ENCODE results near the gene FXYD5.
A peak's percentile ranks its signal among the peaks of the same experiment; 100 is the strongest.
"Not testable (repeated sequence)": the region's sequence is repeated elsewhere in the genome, so short reads cannot be mapped to it uniquely, and the experiment has no call there.

The FXYD5 gene

DNA sequence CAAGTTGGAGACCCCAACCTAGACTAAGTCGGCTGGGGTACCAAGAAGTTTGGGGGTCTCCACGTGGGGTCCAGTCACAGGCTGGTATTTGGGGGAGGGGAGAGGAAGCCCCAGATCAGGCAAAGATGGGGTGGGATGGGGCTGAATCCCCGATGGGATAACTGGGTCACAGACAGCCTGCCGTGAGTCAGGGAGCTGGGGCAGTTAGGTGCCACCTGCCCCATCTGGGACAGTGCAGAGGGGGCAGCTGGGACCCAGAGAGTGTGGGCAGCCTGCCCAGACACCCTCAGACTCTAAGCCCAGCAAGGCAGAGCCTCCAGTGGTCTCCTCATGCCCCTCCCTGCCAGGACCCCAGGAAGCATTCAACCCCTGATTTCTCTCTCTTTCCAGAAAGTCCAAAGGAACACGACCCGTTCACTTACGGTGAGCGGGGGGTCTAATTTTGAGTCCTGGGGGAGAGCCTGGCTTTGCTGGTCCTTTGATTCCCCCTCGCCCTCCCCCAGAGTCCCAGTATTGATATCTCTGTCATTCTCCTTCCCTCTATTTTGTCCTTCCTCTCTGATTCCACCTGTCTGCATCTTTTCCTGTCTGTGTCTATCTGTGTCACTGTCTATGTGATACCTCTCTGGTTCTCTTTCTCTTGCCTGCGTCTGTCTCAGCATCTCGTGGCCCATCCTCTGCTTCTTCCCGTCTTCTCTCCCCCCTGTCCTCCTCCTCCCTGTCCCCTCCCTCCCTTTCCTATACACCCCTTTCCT is 14.2 kb upstream of the FXYD5 start:
- DNase-seq, result no peak

DNA sequence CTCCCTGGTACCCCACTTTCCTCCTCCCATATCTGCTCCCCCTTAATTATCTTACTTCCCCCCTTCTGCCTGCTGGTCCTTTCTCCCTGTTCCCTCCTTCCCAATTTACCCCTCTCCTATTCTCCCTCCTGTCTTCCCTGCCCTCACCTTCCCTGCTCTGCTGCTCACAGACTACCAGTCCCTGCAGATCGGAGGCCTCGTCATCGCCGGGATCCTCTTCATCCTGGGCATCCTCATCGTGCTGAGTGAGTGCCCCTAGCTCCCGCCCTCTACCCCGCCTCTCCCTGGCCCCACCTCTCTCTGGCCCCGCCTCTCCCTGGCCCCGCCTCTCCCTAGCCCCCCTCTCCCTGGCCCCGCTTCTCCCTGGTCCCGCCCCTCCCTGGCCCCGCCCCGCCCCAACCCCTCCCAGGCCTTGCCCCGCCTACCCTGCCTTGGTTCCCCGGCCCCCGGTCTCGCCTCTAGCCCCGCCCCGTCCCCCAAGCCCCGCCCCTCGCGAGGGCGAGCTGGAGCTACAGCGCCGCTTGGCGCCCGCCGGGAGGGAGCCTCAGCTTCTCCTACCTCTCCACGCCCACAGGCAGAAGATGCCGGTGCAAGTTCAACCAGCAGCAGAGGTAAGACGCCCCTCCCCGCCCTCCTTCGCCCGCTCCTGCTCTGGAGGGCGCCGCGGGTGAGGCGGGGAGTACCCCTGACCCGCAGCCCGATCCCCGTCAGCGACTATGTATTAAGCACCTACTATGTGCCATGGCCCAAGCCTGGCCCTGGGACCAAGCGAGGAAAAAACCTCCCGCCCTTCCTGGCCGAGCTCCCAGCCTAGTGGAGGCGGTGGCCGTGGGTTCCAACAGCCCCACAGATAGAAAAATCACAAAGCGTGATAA is 13.3 kb upstream of the FXYD5 start:
- DNase-seq, result peak; percentile 94

DNA sequence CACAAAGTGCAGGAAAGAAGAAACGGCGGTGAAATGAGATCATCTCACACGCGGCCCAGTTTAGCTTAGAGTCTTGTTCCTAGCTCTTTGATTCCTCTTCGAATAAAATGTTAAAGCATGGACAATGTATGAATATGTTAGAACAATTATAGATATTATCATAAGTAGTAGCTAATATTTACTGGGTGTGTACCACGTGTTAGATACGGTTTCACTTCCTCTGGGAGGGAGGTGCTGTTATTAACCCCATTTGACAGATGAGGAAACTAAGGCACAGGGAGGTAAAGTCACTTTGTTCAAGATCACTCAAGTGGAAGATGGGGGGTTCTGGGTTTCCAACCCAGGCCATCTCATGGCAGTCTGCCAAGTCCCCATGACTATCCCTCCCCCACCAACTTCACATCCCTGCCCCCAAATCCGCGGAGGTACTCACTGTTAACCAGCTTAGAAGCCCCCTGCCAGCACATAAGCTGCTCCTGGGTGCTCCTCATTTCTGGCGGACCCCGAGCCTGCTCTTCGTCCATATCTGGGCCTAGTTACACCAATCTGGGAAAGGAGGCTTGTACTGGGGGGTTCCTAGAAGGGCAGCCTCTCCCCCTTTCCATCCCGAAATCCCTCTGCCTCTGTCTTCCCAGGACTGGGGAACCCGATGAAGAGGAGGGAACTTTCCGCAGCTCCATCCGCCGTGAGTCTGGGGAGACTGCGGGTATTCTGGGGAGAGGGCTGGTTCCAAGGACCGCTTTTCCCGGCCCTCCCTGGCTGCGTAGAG is 12.5 kb upstream of the FXYD5 start:
- peak; percentile 42 for DNase-seq

DNA sequence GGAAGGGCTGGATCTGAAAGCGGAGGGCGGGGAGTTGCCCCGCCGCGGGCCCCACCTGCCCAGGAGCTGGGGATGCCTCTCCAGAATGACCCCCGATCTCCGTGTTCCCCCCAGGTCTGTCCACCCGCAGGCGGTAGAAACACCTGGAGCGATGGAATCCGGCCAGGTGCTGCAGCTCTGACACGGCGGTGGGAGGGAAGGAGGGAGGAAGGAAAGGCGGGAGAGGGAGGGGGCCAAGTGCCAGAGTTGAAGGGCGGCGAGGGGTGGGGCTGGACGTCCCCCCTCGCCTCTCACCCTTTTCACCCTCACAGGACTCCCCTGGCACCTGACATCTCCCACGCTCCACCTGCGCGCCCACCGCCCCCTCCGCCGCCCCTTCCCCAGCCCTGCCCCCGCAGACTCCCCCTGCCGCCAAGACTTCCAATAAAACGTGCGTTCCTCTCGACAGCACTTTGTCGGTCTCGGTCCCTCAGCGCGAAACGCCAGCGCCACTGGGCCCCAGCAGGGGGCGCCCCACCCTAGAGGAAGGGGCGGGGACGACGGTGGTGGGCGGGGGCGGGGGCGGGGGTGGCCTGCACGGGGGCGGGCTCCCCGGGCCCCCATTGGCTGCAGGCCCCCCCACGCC is 11.8 kb upstream of the FXYD5 start:
- peak; percentile 62 for DNase-seq

DNA sequence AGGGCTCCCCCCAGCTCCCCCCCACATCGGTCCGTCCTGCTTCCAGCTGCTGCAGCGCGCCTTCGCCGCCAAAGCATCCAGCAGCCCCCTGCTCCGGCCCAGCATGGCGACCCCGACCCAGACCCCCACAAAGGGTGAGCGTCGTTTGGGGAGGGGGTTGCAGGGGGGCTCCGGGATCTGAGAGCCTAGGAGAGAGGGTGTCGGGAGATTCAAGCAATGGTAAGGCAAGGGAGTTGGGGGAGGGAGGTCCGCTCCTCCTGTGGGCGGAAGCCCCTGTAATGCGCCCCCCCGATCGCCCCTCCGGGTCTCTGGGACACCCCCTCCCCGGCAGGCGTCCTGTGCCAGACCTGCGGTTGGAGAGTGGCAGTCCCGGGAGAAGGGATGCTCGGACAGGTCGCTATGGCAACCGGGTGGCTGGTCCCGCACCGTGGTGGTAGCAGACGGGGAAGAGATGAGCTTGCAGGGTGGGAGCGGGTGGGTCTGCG is 11.3 kb upstream of the FXYD5 start, which contains the start of gene FXYD7:
TSS of gene FXYD7 (plus strand) at position 25 of the 485 bp plus-strand sequence. CDS start at position 104, 79 bp downstream.
- no peak for DNase-seq

DNA sequence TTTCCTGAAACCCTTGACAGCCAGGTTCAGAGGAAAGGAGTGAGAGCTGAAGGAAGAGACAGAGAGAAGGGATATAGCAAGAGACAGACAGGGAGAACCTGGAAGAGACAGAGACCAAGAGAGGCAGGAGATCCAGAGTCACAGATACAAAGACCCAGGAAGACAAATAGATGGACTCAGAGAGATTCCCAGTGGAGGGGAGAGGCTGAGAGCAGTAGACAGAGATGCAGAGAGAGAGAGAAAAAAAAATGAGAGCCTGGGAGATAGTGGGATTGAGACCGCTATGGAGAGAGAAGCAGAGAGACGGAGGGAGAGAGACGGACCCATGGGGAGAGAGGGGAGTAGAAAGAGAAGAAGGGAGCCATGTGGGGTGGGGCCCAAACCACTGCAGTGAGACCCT is 10.7 kb upstream of the FXYD5 start:
- no peak for DNase-seq

DNA sequence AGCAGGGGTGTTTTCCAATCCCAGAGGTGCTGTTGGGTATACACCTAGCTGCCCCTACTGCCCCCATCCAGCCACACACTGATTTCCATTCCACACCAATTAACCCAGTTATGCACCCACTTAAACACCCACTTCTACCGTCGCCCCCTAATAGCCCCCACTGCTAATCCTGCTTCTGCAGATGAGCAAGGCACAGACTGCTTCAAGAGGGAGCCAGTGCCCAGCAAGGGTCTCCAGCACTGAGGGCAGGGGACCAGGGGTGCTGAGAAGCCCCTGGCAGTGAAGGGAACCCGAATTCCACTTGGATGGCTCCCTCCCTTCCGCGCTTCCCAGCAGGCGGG is 10.3 kb upstream of the FXYD5 start:
- no peak for DNase-seq

DNA sequence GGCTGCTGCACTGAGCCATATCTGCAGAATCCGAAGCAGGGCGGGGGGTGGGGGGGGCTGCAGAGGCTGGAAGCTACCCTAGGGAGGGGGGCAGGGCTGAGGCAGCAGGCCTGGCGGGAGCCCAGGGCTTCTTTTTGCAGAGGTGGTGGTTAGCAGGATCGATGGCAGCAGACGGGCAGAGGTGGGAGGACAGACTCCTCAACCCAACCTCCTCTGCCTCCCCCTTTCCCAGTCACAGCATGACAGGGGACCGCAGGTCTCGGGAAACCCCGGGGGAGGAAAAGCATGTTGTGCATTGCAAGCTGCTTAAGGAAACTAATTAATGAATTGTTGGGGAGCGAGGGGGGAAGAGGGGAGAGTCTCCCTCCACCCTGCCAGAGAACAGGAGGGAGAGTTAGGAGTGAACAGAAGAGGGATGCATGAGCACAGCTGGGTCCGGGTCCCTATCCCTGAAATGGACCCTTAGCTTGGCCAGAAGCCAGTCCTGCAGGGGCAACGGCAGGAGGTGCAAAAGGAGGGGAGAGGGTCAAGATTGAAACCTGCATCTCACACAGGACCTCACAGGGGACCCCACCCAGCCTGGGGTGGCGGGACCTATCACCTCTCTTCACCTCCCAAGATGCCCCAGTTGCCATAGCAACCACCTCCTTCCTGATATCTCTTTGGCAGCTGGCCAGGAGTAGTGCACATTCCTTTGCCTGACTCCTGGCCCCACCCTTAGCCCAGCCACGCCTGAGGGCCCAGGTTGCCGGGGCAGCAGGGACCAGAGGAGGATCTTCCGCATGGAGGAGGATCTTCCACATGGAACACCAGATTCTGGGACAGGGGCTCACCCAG is 9.7 kb upstream of the FXYD5 start:
- DNase-seq, result no peak

DNA sequence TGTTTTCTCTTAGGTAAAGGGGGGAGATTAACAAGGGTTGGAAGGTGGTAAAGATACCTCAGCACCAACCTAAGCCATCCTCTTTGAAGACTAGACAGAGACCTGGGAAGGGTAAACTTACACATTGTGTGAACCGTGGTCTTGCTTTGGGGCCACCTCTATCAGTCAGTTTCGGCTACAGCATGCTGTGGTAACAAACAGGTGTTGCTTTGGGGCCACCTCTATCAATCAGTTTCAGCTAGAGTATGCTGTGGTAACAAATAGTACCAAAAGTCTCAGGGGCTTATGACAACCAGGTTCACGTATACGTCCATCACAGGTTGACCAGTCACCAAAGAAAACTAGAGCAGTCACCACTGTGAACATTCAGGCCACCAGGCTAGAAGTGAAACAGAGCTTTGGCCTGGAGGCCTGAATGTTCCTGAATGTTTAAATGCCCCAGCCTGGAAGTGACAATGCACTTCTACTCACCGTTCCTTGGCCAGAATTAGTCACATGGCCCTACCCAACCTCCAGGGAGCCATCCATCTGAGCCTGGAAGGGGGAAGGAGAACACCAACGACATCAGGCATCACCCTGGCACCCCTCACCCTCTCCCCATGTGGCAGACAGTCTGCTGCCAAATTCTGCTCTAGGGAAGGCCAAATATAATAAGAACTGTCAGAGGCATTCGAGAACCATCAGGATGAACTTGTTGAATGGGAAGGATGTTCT is 7.6 kb upstream of the FXYD5 start:
- no peak for DNase-seq

DNA sequence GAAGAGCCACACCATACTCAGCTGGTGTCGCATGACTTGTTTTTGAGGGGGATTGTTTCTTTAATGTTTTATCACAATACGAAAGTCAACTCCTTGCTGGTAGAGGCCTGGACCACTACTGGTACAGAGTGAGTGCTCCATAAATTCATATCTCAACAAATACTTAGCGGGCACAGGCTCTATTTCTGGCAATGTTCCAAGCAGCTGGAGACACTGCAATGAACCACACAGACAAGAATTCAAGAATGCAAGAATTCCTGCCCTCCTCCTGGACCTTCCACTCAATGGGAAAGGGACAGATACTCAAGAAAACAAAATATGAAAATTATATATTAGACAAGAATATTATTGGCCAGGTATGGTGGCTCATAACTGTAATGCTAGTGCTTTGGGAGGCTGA is 5.1 kb upstream of the FXYD5 start:
- DNase-seq, result no peak

DNA sequence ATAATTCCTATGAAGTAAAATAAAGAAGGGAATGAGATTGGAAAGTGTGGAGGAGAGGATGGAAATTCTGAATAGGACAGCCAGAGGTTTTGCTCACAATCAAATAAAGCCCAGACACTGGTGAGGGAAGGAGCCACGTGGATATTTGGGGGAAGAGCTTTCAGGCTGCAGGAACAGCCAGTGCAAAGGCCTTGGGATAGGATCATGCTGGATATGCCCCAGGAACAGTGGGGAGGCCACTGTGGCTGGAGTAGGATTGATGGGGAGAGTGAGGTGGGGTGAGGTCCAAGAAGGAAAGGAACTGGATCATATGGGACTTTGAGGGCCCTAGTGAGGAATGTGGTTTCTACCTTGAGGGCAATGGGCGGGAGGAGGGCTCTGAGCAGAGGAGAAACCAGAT is 4.1 kb upstream of the FXYD5 start:
- no peak for DNase-seq

DNA sequence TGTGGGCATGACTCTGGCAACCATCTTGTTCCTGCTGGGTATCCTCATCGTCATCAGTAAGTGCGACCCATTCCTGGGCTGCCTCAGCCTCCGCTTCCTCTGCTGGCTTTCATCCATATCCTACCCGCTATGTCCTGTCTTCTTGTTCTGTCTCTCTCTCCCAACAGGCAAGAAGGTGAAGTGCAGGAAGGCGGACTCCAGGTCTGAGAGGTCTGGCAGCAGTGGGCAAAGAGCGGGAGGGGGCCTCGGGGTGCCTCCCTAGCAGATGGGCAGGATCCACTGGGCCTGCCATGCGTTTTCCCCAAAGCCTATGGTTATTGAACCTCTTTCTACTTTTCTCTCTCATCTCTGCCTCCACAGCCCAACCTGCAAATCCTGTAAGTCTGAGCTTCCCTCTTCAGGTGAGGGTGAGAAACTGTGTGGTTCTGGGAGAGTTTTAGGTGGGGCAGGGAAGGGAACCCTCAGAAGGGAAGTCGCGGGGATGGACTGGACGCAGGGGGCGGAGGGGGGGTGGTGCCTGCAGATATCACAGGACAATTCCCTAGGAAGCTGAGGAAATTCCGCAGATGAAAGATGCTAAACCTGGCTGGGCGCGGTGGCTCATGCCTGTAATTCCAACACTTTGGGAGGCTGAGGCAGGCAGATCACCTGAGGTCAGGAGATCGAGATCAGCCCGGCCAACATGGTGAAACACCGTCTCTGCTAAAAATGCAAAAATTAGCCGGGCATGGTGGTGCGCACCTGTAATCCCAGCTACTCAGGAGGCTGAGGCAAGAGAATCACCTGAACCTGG is 3.1 kb upstream of the FXYD5 start:
- no peak for DNase-seq

DNA sequence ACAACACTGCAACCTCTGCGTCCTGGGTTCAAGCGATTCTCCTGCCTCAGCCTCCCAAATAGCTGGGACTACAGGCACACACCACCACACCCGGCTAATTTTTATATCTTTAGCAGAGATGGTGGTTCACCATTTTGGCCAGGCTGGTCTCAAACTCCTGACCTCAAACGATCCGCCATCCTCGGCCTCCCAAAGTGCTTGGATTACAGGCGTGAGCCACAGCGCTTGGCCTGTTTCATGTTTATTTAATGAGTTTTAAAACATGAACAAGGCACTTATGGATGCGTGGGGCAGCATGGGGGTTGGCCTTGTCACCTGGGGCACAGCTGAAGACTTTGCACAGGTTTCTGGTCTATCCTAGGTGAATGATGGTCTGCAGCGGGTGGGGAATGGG is 1.4 kb upstream of the FXYD5 start:
- not testable (repeated sequence) for DNase-seq

DNA sequence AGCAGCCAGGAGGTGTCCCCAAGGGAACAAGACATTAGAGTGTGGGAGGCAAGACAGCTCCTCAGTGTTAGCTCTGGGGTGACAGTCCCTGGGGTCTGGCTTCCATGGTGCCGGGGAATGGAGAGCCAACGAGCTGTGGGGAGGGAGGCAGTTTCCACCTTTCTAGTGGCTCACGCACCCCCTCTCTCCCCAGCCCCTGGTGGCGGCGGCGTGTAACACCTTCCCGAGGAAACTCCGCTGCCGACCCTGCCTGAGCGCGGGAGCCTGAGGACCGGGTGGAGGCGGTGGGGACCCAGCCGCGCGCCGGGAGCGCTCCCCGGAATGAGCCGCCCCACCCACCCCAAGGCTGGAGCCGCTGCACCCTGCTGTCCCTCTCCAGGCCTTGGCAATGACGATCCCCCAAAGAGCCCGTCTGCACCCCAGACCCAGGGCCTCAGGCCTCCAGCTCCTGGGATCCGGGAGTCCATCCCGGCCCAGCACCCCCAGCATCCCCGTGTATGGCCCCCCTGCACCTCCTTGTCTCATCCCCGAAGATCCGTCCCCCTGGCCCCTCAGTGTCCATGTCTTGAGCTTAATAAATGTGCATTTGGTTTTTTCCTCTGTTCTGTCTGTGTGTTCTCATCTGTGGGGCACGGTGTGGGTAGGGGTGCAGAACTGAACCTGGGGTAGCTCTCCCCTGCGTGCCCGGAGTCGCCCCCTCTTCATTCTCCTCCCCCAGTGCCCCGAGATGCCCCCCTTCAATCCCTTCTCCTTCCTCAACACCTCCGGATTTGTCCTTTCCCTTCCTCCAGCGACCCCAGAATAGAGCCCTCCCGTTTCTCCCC is 622 bp upstream of the FXYD5 start:
- peak; percentile 28 for DNase-seq

DNA sequence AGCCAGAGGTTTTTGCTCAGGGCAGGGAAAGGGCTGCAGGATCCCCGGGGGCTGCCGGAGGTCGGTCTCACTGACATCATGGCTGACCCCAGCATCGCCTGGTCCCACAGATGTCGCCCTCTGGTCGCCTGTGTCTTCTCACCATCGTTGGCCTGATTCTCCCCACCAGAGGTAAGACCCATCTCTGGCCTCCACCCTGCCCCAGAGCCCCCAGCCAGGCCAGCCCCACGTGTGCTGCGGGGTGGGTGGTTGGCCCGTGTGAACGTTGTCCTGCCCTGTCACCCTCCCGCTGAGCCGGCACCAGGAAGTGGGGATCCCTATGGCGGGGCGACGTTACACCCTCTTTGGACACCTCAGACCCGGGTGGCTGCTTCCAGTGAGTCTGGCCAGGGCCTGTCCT is 906 bp downstream of the FXYD5 start:
- peak; percentile 34 for DNase-seq

DNA sequence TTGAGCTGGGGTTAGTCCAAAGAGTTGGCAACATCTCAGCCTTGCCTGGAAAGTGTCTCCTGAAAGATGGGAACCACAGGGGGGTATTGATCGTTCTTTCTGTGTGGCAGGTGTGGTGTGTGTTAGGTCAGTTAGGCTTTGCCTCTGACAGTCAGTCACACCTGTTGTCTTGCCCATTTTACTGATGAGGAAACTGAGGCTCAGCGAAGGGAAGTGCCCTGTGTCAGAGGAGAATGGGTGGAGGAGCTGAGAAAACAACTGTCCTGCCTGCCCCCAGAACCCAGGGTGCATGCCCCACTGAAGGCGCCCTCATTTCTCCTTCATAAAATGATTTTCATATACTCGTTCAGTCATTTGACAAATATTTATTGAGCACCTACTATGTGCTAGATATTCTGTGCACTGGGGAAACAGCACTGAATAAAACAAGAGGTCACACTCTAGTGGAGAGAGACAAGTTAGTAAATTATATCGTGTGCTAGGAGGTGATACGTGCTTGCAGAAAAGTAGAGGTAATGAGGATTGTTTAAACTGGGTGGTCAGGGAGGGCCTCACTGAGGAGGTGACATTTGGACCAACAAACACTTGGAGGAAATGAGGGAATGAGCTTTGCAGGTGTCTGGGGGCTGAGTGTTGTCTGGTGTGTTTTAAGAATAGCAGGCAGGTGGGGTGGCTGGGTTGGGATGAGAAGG is 1.6 kb downstream of the FXYD5 start:
- DNase-seq, result no peak

DNA sequence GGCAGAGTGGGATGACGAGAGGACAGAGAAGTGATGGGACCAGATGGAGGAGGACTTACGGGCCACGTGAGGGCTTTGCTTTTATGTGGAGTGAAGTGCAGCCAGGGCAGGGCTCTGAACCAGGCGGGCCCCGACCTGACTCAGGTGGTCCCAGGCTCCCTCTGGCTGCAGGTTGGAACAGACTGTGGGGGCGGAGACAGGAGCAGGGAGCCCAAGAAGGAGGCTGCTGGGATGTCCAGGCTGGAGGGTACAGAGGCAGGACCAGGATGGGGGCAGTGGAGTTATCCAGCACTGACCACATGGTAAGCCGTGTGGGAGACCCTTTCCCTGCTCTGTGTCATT is 2.1 kb downstream of the FXYD5 start:
- DNase-seq, result no peak

DNA sequence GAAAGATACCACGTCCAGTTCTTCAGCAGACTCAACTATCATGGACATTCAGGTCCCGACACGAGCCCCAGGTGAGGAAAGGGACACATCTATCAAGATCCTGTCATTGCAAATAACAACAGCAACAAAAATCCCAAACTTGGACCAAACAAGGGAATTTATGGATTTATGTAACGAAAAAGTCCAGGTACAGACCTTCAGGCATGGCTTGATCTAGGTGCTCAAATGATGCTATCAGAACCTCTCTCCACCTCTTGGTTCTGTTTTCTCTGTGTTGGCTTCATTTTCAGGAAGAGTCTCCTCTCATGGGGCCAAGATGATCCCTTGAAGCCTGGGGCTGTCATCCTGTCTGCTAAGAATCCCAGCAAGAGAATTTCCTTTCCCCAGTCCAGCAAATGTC is 2.9 kb downstream of the FXYD5 start:
- DNase-seq, result no peak

DNA sequence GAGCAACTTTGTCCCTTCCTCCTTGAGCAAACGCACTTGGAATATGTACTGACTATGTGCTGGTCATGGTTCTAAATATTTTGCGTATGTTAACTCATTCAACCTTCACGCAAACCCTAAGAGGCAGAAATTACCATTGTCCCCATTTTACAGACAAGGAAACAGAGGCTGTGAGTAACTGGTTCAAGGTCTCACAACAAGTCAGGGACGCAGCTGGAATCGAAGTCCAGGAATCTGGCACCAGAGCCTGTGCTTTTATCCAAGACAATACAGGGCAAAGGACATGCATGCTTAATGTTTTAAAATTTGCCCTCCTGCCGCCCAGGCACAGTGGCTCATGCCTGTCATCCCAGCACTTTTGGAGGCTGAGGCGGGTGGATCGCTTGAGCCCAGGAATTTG is 5.1 kb downstream of the FXYD5 start:
- no peak for DNase-seq
